Germinal center (tissue), 1 donor: Measurements from ENCODE around the gene IQGAP2.

ENCODE experiments used
- DNase-seq: peaks from one replicate; pipeline ENCODE4 v3.0.0; 2012; ENCODE audit warnings: mixed read lengths, low spot score

IQGAP2 gene

DNA sequence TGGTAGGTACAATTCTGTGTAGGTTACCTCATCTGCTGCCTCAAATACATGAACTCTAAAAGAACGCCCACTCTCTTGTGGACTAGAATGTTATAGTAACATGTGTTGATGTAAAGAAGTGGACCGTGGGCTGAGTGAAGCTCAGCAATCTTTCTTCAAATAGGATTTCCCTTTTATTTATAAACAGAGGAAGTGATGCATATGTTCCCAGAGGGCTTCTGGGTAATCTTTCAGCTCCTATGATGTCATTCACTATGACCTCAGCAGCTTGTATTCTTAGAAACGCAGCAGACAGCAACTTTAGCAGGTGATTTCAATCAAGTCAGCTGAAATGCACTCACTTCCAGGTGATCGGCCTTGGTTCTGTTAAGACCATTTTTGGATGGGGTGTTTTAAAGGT, 205.7 kb downstream of the IQGAP2 start:
- DNase-seq: no peak

DNA sequence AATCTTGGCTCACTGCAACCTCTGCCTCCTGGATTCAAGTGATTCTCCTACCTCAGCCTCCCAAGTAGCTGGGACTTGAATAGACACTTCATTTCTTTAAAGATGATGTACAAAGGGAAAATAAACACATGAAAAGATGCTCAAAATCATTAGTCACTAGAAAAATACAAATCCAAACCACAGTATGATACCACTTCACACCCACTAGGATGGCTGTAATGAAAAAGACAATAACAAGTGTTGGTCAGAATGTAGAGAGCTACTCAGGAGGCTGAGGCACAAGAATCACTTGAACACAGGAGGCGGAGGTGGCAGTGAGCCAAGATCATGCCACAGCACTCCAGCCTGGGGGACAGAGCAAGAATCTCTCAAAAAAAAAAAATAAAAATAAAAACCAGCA, 207.1 kb downstream of the IQGAP2 start:
- DNase-seq: no peak

DNA sequence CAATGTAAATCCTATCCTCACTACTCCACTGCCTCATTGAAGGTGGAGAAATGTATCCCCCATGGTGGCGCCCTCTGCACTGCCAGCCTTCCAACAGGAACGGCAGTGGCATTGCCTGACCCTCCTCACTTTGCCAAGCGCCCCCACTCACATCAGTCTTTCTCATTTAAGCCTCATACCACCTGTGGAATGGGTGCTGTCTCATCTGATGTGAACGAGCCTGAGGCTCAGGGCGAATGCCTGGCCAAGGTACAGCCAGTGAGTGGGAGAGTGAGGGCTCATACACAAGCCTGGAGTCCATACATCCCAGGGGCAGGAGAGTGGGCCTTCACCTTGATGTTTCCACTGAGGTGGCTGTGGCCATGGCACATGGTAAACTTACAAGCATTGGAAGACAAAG, 209.9 kb downstream of the IQGAP2 start:
- DNase-seq: no peak

DNA sequence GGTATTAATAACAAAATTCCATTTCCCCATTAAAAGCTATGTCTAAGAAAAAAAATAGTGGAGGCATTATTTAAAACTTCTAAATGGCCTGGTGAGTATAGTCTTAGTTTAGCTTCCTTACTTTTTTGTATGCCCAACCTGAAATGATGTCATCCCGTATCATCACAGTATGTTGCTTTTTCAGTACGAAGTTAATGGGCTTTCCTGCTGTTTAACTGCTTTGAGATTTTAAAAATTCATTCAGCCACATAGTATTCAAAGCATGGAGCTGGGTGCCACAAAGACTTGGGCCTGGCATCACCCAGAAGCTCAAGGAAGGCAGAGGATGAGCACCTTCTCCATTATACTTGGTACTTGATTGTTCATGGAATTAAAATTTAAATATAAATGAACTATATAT, 212.7 kb downstream of the IQGAP2 start:
- DNase-seq: no peak

DNA sequence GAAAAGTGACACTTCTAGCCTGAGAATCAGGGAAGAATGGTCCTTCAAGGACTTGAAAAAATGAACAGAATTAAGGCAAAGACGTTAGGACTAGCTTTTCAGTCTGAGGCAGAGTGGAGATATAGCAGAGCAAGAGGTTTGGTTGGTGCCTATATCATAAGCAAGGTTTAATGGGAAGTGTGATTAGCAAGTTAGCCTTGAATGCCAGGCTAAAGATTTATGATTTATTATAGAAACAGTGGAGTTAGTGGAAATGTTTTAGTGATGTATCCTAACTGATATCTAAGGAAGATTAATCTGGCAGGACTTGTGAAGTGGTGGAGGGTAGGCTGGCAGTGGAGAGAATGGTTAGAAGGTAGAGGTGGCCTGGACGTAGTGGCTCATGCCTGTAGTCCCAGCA, 213.1 kb downstream of the IQGAP2 start:
- no peak for DNase-seq

DNA sequence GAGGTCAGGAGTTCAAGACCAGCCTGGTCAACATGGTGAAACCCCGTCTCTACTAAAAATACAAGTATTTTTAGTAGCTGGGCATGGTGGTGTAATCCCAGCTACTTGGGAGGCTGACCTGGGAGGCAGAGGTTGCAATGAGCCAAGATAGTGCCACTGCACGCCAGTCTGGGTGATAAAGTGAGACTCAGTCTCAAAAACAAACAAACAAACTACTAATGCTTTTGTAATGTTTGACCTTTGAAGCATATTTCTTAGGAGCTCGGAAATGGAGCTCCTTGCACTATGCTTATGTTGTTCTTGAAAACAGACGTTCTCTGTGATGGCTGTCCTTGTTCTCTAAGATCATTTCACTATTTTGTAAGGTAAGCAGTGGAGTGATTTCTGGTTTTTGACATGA, 214.1 kb downstream of the IQGAP2 start:
- no peak for DNase-seq

DNA sequence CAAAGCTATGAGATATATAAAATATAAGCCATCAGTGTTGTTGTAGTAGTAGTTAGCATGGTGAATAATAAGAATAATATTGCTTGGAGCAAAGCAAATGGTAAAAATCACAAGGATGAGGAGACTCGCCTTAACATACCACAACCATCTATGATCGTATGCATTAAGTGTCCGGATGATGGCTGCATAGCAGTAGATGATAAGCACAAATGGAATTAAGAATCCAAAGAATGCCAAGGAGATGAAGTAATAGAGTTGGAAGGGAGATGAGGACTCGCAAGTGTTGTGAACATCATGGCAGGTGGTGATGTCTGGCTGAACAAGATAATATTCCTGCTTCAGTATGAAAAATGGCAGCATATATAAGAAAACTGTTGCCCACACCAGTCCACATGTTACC, 214.6 kb downstream of the IQGAP2 start:
- no peak for DNase-seq

DNA sequence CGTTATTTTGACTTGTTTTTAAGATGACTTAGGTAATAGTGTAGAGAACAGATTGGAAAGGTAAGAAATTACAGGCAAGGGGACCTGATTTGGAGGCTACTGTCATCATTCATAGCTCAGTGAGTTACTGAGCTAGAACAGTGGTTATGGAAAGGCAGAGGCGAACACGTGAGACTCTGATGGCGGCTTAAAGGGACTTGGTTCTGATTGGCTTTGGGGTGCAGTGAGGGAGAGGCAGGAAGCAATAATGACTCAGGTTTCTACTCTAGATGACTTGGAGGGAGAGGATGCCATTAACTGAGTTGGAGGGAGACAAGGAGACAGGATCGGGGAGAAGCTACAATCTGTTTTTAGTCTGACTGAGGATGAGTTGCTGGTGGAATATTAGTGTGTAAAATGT, 217.1 kb downstream of the IQGAP2 start:
- no peak for DNase-seq

DNA sequence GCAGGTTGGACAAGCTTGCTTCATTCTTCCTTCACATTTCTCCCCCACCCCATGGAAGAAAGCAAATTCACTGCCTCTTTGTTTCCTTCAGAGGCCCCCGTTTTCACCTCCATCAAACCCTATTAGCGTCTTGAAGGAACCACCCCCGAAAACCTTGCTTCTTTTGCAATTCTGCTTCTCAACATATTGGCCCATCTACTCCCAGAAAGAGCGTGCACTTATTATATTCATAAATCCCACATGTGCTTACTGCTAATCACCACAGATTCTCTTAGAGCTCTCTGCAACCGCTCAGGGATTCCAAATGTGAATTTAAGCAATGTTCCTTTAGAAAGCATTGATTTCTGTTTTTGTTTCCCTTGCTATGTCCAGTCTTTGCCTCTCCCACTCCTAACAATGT, 219.0 kb downstream of the IQGAP2 start:
- DNase-seq: no peak

DNA sequence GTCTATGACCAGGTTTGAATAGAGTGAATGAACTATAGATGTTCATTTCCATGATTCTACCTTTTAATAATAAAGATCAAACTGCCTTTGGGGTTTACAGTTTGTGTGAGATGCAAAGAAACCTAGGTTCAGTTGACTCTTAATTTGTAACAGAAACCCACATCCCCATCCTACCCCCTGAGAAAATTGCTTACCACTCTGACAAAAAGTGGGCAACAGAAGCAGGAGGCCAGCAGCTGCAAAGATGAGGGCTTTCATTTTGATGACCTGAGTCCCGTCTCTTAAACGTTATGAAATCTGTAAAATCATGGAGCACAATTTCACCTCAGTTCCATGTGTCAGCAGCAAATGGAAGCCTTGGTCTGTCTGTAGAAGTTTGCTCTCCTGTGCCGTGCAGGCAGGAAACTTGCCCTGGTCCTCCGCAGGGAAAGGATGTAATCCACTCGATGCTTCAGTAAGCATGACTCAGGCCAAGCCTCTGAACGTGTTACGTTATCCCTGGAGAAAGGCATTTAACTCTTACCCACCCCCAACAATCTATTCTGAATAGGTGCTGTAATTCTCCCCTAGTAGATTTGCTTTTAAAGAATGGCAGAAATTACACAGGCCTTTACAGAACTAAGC, 220.0 kb downstream of the IQGAP2 start, which contains the start of gene F2RL2:
TSS of gene F2RL2 (minus strand) at position 431 of the 624 bp plus-strand sequence. CDS start at position 258, 173 bp downstream.
- no peak for DNase-seq

DNA sequence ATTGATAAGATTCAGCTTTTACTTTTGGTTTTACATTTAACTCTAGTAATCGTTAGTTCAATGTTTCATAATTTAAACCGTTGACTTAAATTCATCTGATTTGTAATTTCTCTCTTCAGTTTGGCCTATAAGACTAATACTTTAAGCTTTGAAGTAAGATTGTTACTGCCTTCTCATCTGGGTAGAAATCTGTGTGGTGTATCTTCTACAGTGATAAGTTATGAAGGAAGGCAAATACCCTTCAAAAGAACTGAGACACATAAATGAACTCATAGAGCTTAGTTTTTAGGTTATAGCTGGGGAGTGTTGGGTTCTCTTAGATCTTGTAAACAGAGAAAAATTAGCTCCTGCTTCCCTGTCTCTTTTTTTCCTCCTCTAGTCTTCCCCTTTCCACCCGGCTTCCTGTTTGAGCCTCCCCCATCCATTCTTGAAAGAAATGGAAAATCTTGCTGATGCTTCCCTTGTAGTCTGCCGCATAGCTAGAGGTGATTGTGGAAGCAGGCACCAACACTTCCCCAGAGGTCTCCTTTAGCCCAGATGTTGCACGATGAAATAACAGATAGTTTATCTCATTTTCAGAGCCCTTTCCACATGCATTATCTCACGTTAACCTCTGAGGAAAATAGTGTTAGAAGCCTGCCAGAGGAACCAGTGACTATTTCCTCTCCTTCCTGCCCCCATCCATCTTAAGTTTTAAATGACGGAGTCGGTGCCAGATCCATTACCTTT, 222.2 kb downstream of the IQGAP2 start:
- DNase-seq: no peak

DNA sequence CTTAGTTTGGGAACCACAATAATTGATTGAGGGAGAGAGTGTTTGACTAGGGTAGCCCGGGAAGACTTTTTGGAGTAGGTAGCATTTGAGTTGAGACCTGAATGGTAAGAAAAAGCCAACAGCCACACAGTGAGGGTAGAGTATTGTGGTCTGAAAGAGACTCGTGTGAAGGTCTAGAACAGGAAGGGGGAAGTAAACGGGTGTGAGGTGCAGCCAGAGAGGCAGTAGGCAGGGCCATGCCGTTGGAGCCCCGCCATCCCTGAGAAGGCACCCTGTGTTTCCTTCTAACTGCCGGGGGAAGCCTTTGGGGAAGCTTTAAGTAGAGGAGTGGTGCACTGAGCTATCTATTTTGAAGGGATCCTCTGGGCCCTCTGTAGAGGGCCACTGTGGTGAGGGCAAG, 223.7 kb downstream of the IQGAP2 start:
- DNase-seq: no peak

DNA sequence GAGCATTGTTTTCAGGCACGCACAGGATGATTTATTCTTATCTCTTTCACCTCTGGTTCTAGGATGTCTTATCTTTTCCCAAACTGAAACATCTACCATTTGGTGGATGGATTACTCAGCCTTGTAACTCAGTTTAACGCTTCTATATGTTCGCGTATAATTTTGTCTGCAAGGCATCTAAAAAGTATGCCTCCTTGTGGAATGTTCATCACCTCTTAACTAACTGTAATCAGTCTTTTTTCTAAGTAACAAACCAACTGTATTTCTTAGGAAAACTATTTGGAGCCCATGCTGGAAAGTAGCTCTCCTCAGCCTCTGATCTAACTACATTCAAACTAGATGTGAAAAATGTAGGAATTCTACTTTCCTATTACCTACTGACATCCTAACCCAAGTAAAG, 231.6 kb downstream of the IQGAP2 start:
- no peak for DNase-seq

DNA sequence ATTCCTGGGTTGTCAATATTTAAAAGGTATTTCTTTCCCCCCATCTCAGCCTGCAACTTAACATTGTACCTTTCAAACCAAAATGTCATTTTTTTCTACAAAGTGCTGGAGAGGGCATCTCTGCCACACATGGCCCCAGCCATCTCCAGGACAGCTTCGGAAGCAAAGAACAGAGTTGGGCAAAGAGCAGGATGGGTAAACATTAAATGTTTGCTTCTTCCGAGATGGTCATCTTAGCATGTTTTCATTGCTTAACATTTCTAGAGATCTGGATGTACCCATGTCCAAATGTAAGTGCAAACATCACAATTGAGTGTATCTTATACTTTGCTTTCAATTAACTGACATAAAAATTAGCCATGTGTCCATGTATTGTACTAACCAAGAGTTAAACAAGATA, 234.4 kb downstream of the IQGAP2 start:
- no peak for DNase-seq

DNA sequence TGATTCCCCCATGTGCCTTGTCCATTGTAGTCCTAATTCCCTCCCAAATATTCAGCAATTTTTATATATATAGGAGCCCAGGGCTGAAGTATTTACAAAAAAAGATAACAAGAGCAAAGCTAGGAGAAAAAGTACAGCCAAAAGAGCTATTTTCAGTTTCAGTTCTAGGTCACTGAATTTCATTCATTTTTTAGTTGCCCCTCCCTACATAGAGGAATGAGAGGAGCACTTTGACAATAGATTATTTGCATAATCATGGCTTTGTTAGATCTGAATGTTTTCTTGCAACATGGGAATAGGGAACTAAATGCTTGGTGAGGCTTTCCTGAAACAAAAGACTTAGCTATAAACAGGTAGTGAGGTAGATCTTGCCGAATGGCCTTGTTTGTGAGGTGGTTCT, 235.4 kb downstream of the IQGAP2 start:
- DNase-seq: no peak

DNA sequence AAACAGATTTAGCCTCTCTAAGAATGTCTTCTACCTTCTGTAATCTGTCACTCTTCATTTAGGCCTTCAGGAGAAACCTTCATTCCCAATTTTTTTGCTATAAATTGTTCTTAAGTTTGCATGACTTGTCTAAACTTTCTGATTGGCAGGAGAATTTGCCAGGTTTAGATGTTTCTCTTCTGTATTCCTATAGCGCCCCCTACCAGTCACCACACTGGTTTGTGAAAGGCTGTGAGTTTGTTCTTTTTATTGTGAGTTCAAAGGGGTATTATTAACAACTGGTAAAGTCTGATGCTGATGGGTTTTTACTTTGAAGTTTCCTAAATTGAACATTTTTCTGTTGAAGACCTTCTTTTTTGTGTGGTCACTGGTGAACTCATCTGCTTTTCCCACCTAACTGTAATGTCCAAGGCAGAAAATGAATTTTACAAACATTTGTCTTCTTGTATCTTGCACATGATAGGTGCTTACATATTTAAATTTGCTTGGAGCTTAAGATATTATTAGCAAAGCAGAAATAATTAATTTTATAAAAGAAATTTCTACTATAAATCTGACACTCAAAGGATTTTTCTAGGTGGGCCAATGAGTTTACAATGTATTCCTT, 238.5 kb downstream of the IQGAP2 start:
- DNase-seq: peak; percentile 28

DNA sequence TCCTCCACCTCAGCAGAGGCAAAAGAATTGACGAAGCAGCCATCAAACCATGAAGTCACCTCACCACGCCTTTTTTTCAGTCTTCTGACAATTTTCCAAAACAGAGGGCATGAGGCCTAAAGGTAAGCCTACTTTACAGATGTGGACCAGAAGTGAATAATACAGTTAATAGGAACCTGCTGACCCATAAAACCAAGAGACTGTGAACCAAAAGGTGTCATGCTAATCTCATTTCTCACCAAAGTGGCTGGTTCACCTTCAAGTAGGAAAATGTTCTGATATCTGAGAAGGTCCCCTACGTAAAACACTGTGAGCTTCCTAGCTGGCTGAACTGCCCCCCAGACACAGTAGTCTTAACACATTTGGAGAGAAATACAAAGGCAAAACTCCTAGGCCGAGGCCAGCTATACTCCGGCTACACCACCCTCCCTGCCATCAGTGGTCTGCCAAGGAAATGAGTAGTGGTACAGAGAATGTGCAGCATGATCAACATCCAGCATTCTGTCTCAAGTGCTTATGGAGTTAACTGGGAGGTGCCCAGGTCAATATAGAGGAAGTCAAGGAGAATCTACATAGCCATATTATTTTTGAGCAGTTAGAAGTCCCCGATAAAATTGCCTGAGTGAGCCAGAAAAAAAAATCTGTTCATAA, 239.4 kb downstream of the IQGAP2 start:
- no peak for DNase-seq

DNA sequence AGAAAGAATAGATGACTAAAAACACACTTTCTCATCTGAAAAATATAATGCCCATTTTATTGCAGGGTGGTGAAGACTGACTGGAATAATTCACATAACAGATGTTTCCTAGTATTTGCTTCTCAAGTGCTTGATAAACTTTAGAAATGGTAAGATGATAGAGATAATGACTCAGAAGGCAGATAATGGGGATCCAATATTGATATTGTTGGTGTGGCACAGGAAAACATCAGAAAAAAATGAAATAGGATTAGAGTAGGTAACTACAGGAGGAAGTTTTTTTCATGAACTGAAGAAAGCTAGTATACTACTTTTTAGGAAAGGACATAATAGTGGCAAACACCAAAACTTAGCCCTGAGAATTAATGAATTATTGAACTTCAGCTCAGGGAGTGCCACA, 240.3 kb downstream of the IQGAP2 start:
- DNase-seq: no peak

DNA sequence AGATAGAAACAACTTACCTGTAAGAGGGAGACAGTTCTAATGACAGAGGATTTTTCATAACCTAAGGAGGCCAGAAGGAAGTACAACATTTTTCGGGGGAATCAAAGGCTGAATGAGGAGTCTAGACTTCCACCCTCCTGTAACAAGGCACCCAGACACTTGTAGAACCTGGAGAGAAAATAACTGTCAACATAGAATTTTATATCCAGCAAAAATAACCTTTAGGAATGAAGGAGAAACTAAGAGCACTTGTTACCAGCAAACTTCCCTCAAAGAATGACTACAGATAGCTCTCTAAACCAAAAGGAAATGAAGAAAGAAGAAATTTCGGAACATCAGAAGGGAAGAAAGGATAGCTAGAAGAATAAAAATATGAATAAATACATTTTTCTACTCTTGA, 246.1 kb downstream of the IQGAP2 start:
- DNase-seq: no peak

DNA sequence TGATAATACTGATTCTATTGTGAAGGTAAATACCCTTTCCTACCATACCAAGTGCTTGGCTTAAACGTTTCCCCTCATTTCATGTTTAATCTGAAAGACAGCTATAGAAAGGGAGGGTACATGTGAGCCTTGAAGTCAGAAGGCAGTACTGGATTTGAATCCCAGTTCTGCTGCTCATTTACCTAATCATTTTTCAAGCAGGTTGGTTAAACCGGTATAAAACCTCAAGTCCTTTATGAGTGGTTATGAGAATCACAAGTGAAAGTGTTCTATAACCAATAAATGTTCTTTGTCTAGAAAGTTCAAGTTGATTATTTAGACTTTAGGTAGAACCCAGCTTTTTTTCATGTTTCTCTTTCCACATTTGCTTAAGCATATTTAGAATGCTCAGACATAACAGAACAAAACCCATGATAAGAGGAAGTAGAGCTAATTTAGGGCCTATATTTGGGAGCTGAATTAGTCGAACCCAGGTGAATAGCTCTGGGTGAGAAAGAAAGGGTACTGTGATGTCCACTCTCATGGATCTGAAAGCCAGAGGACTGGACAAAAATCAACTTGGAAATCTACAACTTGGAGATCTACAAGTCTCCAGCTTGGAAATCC, 249.8 kb downstream of the IQGAP2 start:
- no peak for DNase-seq

DNA sequence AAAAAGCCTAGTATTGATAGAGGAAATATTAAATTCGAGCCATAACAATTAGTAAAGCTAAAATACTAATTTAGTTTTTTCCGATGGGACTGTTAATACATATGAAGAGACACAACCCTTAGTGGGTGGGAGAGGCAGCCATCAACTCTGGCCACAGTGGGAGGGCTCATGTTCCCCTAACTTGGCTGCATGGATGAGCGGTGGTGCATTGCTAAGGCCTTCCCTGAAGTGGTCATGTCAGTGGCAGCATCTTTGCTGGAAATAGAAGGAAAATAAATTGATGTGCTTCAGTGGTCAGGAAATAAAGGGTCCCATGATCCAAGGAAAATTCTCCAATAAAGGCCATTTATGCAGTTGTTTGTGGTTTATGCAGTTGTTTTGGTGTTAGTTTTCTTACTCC, 254.0 kb downstream of the IQGAP2 start:
- DNase-seq: no peak

DNA sequence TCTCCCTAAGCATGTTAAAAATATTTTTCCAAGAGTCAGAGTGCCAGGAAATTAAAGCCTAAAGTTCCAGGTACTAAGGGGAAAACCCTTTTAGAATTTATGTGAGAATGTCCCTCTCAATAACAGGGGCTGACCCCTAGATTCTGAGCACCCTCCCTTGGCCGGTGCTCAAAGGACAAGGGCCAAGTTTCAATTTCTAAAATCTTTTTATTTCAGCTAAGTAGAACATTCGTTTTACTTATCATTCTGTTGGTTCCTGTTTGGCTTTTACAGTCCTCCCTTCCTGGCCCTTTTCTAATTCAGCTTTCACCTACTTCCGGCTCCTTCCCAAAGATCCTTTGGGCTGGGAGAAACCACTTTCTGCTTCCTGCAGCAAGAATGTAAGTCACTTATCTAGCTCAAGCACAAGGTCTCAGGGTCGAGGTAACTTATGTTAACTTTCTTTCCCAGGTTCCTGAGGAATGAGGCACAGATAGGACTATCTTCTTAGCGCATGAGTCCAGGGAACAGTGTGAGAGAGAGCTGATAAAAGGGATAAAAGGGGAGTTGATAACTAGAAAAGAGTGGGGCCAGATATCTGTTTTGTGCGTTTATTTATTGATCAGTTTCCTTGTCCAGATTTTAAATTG, 254.7 kb downstream of the IQGAP2 start:
- no peak for DNase-seq
